Colonic mucosa (tissue), 4 donors: ENCODE measurements around the gene KCNK3. TPM values are rescaled to one million over a fixed set of nuclear protein-coding genes. Genes with fewer than 3 reads are reported as not detected.

Experiments used
- DNase-seq: peaks from one replicate; pipeline ENCODE4 v3.0.0-alpha.2; 2020
- H3K27ac ChIP-seq: fragments of 200-600 bp; one replicate; pipeline ENCODE4 v1.8.0; 2021
- H3K27me3 ChIP-seq: fragments of 200-600 bp; one replicate; pipeline ENCODE4 v1.8.0; 2021
- H3K36me3 ChIP-seq: fragments of 200-600 bp; one replicate; pipeline ENCODE4 v1.8.0; 2021
- H3K4me1 ChIP-seq: fragments of 200-600 bp; one replicate; pipeline ENCODE4 v1.8.0; 2021; ENCODE audit warnings: mild to moderate bottlenecking
- H3K4me3 ChIP-seq: fragments of 200-600 bp; one replicate; pipeline ENCODE4 v1.8.0; 2021
- H3K9ac ChIP-seq, 2 donors: one replicate each; pipeline ENCODE4 v1.7.0; 2013; ENCODE audit warnings: control low read depth in 2 of 2, low read depth in 2 of 2, low read length in 2 of 2
- H3K9me3 ChIP-seq: fragments of 200-600 bp; one replicate; pipeline ENCODE4 v1.8.0; 2021
- intact Hi-C: fragments of 100-400 bp; cut with DNase I; formaldehyde crosslinking; loops from one replicate; pipeline ENCODE4 v1.14.1; 2022
- total RNA-seq, 2 donors: library from RNA; stranded (reverse); fragmentation: NEBNext Ultra II Directional in 1 of 2; extraction: Animal tissue kit (Norgen Biotek cat#: 25700) in 1 of 2; gene quantifications; one replicate each; pipeline ENCODE4 v1.2.1, GENCODE V29; 2021
- TF ChIP-seq, protein P1 (sequence below): fragments of 200-600 bp; IDR thresholded peaks from one replicate; pipeline ENCODE4 v1.8.0; 2022; ENCODE audit warnings: antibody characterized with exemption, mild to moderate bottlenecking
- donor health status: healthy.
- donor health status: DM: no; HTN: no; CAD: no.
- donor health status: DM: no; HTN: no; CAD: no.

KCNK3 gene
- total RNA-seq, 2 donors from 2014 or later, result 1.2 to 1.5 TPM

- Histone ChIP-seq H3K9me3 (no peaks in the 10 kb centered on the region), H3K27me3 (no peaks in the 10 kb centered on the region), H3K4me3 (no peak overlapping the region), H3K36me3 (no peaks in the 10 kb centered on the region), H3K4me1 (peaks cover 15% of the 10 kb centered on the region), H3K27ac (peak overlapping the region; percentile 0), H3K9ac (peak overlapping the region in 1 of 2 donors; percentile 10)
- TF ChIP-seq, protein P1, sequence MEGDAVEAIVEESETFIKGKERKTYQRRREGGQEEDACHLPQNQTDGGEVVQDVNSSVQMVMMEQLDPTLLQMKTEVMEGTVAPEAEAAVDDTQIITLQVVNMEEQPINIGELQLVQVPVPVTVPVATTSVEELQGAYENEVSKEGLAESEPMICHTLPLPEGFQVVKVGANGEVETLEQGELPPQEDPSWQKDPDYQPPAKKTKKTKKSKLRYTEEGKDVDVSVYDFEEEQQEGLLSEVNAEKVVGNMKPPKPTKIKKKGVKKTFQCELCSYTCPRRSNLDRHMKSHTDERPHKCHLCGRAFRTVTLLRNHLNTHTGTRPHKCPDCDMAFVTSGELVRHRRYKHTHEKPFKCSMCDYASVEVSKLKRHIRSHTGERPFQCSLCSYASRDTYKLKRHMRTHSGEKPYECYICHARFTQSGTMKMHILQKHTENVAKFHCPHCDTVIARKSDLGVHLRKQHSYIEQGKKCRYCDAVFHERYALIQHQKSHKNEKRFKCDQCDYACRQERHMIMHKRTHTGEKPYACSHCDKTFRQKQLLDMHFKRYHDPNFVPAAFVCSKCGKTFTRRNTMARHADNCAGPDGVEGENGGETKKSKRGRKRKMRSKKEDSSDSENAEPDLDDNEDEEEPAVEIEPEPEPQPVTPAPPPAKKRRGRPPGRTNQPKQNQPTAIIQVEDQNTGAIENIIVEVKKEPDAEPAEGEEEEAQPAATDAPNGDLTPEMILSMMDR, result no peak
- DNase-seq, result peak; percentile 57
- intact Hi-C loops, result no loop called here
Measured at GRCh38 chr2:26721115-26722032, 28.9 kb downstream of the KCNK3 start.

DNA sequence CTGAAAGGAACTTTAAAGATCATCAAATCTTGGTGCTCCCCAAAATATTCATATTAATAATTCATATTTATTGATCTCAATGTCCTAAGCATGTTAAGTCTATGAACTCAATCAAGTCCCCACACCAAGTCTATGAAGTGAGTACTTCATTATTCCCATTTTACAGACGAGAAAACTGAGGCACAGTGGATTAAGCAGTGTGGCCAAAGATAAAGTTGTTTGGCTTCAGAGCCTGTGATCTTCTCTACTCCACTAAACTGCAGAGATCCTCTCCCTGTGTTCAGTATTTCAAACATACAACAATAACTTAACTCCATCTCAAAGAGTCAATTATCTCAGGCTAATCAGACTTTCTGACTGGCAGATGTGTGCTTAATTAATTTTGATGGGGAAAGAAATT is 29.8 kb downstream of the KCNK3 start:
- Histone ChIP-seq H3K9me3 (no peaks in the 10 kb centered on the region), H3K27me3 (no peaks in the 10 kb centered on the region), H3K4me1 (peaks cover 15% of the 10 kb centered on the region), H3K4me3 (no peak overlapping the region), H3K36me3 (no peaks in the 10 kb centered on the region), H3K27ac (no peak overlapping the region), H3K9ac (no peak overlapping the region)
- intact Hi-C loops, result no loop called here
- TF ChIP-seq, protein P1, result no peak
- DNase-seq, result no peak

DNA sequence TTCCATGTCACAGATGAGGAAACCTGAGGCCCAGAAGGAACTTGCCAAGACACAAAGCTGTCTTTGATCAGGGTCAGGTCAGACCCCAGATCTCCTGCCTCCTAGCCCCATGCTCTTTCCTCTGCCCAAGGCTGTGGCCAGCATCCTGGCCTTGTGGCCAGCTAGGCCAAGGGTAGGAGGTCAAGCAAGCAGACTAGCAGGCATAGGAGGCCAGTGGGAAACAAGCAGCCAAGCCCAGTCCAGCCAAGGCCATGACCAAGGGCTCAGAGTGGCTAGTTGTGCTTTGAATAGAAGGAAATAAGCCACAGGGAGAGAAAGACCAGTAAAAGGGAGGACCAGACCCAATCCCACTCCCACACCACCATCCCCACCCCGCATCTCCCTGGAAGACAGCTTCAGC is 30.4 kb downstream of the KCNK3 start:
- no peaks in the 10 kb centered on the region for H3K36me3 ChIP-seq
- no peak overlapping the region for H3K27ac ChIP-seq
- no peak overlapping the region for H3K9ac ChIP-seq
- H3K4me3 ChIP-seq, result no peak overlapping the region
- no peak for DNase-seq
- no peaks in the 10 kb centered on the region for H3K9me3 ChIP-seq
- no peaks in the 10 kb centered on the region for H3K27me3 ChIP-seq
- intact Hi-C loops, result no loop called here
- peaks cover 15% of the 10 kb centered on the region for H3K4me1 ChIP-seq
- TF ChIP-seq, protein P1, result no peak

DNA sequence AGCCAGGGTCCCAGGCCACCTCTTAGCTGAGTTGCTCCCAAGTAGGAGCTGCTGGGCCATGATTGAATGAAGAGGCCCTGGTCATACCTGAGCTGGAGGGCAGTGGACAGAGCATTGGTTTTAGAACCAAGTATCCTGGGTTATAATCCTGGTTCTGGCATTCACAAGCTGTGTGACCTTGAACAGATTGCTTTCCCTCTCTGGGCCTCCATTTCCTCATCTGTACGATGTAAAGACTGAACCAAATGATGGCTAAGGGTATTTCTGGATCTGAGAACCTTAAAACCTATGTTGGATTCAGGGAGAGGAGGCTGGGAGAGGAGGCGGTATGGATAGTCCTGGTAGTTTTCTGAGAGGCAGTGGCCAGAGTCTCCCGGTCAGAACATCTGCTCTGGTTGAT is 31.0 kb downstream of the KCNK3 start:
- Histone ChIP-seq H3K9me3 (no peaks in the 10 kb centered on the region), H3K4me1 (peaks cover 15% of the 10 kb centered on the region), H3K27ac (no peak overlapping the region), H3K36me3 (no peaks in the 10 kb centered on the region), H3K27me3 (no peaks in the 10 kb centered on the region), H3K9ac (no peak overlapping the region), H3K4me3 (no peak overlapping the region)
- intact Hi-C loops, result no loop called here
- no peak for DNase-seq
- TF ChIP-seq, protein P1, result no peak

DNA sequence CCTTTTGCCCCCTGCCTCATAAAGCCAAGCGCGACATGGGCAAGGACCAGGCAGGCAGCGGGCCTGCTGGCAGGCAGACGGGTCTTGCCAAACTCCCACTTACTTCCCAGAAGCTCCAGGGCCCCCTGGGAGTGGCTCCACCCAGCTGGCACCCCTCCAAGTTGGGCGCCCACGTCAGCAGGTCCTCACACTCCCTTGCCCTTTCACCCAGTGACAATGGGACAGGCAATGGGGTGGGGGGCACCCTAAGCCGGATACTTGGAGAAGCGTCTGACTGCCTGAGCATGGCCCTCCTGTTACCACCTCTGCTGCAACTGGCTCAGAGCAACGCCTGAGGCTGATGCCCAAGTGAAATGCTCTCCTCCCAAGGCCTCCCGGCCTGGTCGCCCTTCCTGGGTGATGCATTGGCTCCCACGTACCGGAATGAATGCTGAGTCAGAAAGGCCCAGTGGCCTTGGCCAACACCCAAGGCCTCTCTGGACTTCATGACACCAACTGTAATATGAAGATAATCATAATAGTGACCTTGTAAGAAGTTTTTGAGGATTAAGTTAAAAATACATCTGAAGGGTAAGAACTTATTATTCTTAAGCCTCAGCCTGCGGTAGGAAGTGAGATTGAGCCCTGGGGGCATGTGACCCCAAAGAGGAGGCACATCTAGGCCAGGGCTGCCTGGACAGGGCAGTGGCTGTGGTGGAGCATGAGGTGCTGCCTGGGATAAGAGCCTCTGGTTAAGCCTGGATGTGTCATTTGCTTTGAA is 31.6 kb downstream of the KCNK3 start:
- peaks cover 15% of the 10 kb centered on the region for H3K4me1 ChIP-seq
- TF ChIP-seq, protein P1, result no peak
- intact Hi-C loops, result no loop called here
- no peak overlapping the region for H3K9ac ChIP-seq
- no peak overlapping the region for H3K4me3 ChIP-seq
- no peaks in the 10 kb centered on the region for H3K36me3 ChIP-seq
- H3K27ac ChIP-seq, result no peak overlapping the region
- H3K27me3 ChIP-seq, result no peaks in the 10 kb centered on the region
- DNase-seq, result peak; percentile 44
- H3K9me3 ChIP-seq, result no peaks in the 10 kb centered on the region
